Measurements from ENCODE around the gene MCM3AP.
"Not testable (repeated sequence)": the region's sequence is repeated elsewhere in the genome, so short reads cannot be mapped to it uniquely, and the experiment has no call there.

The MCM3AP gene

DNA sequence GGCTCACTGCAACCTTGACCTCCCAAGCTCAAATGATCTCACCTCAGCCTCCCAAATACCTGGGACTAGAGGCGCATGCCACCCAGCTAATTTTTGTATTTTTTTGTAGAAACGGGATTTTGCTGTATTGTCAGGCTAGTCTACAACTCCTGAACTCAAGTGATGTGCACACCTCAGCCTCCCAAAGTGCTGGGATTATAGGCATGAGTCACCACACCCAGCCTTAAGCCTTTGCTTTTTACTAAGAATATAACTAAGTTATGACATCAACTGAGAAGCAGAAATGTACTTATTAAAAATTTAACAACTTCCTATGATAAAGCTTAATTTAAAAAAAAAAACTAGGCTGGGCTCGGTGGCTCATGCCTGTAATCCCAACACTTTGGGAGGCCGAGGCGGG is 47.9 kb downstream of the MCM3AP start:
- DNase-seq, result no peak

DNA sequence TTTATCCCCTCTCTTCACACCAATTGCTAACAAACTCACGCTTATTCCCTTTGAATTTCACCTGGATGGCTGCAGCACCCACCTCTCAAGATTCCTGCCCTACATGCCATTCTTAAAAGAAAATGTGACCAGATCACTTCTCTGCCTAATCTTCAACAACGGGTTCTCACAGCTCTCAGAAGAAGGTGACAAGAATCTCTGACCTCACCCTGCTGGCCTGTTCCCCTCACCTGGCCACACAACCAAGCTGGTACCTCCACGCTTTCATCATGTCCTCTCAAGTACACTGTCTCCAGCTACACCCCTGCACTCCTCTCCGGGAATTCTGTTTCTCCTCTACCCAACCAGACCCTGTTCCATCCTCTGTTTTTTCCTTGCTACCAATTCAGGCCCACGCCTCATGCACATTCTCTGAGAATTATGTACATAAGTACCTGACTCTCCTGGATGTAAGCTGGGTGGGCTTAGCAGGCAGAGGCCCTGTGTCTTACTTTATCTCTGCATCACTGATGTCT is 50.9 kb downstream of the MCM3AP start:
- no peak for DNase-seq

GRCh38 chr21:46229923-46230260 is 55.5 kb downstream of the MCM3AP start:
- DNase-seq, result no peak

- no peak for DNase-seq
Observed at GRCh38 chr21:46229133-46229922, 56.1 kb downstream of the MCM3AP start.

- DNase-seq, result peak; percentile 97
Observed at GRCh38 chr21:46228345-46229051, 56.9 kb downstream of the MCM3AP start, which contains the start of gene LSS. TSS of gene LSS (minus strand) at chr21:46228774. CDS start at chr21:46228745, 29 bp downstream.

GRCh38 chr21:46227811-46228344 is 57.5 kb downstream of the MCM3AP start:
- no peak for DNase-seq

- DNase-seq, result no peak
Observed at GRCh38 chr21:46226920-46227599, 58.4 kb downstream of the MCM3AP start.

DNA sequence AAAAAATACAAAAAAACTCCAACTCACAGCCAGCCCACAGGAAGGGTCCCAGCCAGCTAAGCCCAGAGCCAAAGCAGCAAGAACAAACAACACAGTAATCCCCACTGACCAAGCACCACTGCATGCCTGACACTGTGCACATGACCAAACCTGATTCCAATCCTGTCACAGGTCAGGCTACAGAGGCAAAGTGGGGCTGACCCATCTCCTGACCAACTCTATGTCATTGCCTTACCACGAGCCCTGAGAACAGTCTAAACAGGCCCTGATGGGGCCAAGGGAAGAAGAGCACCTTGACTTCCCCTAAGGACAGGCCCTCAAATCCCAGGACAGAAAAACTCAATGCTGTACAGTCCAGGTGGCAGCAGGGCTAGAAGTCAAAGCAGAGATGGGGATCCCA is 59.3 kb downstream of the MCM3AP start:
- no peak for DNase-seq

- DNase-seq, result not testable (repeated sequence)
Observed at GRCh38 chr21:46223661-46224060, 61.8 kb downstream of the MCM3AP start.

GRCh38 chr21:46223217-46223616 is 62.2 kb downstream of the MCM3AP start:
- no peak for DNase-seq

DNA sequence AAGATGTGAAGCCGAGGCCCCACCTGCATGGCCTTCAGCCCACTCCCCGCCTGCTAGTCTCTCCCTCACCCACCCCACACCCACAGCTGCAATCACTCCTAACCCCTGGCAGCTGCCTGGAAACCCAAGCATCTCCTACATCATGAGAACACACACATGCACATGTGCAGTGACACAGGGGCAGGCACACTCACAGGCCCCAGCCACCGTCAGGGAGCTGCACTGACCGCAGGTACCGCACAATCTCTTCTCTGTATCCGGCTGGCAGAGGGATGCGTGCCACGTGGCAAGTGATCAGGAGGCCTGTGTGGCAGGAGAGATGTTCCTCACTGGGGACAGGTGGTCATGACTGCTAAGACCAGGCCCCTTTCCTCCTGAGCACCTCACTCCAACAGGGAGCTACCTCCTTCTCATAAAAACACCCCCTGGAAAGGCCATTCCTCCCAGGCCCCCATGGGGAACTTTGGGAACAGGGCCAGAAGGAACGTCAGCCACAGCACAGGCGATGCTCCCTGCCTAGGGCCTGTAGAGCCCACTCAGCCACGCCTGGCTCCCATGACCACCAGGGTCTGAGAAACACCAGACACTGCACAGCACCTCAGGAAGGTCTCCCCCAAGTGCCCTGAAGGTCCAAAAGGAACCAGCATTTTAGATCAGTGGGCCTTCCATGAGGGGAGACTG is 62.8 kb downstream of the MCM3AP start:
- DNase-seq, result no peak

DNA sequence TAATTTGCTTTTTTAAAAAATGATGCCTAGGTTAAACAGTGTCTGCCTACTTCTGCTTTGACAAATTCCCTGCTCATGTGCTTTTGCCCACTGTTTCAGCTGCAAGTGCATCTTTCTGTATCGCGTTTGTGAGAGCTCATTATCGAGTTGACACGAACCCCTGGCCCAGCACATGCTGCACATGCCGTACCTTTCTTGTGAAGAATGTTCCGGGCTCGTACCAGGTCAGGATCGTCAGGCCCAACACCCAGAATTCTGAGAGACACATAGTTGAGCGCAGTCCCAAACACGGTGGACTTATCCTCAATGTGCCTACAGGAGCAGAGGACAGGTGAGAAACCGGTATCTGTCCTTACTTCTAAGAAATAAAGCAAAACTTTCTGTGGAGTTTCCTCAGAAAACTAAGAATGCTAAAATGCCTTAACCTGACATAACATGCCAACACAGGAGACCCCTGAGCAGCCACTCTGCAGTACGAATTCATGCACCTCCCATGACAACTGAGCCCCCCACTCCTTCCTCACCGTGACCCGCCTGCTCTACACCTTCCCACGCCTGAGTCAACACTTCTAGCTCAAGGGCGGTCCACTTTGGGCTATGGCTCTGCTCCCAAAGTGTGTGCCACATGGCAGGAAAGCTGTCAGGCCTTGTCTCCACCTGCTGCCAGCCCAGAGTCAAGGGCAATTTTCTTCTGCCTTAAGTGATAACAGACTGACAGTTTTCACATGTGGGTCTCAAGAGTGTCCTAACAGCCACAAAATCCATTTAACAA is 63.6 kb downstream of the MCM3AP start:
- DNase-seq, result no peak

- DNase-seq, result no peak
Observed at GRCh38 chr21:46220847-46221246, 64.6 kb downstream of the MCM3AP start.

DNA sequence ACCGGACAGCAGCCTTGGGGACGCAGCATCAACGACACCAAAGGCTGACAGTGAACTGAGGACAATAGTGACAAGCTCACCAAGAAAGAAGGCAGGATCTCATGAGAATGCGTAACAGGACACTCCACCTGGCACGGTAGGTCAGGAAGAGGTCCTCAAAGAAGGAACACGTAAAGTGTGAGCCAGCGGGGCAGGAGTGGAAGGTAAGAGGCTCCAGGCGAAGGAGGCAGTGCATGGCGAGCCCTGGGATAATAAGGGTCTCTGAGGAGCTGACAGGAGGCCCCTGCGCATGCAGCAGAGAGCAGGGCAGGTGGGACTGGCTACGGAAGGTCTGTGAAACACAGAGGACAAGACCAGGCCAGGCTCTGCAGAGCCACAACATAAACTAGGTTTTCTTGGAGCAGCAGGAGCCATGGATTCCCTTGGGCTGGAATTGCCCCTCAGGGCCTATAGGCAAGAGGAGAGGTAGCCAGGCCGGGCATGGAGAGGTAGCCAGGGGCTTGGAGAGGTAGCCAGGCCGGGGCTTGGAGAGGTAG is 65.1 kb downstream of the MCM3AP start:
- DNase-seq, result no peak

- no peak for DNase-seq
Observed at GRCh38 chr21:46219591-46220239, 65.7 kb downstream of the MCM3AP start.

DNA sequence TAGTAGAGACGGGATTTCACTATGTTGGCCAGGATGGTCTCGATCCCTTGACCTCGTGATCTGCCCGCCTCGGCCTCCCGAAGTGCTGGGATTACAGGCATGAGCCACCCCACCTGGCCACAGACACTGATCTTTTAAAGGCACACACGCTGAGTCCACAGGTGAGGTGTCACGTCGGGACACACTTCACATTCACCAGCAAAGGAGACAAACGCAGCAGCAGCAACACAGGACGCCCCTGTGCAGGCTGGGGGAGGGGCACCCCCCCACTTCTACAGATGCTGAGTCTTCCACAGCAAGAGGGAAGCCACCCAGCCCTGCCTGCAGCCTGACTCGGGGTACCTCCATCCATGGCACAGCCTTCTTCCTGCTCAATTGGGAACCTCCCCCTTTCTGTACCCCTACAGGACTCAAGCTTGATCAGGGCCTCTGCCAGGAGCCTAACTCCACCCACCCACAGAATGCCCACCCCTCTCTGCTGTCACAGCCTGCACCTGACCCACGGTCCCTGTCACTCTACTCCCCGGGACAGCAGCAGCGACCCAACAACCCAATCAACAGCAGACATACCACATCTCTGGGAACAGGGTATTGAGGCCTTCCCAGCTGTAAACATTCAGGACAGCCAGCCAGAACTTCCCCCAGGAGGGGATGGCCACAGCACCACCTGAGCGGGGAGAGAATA is 66.4 kb downstream of the MCM3AP start:
- no peak for DNase-seq

- no peak for DNase-seq
Observed at GRCh38 chr21:46217511-46218196, 67.8 kb downstream of the MCM3AP start.

DNA sequence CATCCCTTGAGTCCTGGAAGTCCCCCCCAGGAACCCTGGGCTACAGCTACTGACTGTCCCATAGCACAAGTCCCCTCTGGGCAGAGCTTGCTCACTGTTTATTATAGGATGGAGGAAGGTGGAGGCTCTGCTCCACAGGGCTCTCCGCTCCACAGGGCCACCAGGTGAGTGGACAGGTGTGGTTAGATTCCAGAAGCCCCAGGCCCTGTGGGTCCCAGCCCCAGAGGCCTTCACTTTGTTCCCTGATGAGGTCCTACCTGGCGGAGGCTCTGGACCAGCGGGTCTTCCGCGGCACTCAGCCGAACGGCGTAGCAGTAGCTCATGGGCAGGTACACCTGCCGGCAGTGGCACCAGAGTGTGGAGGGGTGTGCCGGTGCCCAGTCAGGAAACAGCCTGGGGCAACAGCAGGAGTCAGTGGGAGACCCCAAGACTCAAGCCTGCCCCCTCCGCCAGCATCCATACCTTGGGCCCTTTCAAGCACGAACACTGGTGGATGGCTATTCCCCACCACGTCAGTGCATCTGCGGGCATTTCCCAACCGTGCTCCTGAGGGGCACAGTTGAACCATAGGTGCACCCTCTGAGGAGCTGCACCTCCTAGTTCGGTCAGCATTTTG is 69.2 kb downstream of the MCM3AP start:
- DNase-seq, result no peak

DNA sequence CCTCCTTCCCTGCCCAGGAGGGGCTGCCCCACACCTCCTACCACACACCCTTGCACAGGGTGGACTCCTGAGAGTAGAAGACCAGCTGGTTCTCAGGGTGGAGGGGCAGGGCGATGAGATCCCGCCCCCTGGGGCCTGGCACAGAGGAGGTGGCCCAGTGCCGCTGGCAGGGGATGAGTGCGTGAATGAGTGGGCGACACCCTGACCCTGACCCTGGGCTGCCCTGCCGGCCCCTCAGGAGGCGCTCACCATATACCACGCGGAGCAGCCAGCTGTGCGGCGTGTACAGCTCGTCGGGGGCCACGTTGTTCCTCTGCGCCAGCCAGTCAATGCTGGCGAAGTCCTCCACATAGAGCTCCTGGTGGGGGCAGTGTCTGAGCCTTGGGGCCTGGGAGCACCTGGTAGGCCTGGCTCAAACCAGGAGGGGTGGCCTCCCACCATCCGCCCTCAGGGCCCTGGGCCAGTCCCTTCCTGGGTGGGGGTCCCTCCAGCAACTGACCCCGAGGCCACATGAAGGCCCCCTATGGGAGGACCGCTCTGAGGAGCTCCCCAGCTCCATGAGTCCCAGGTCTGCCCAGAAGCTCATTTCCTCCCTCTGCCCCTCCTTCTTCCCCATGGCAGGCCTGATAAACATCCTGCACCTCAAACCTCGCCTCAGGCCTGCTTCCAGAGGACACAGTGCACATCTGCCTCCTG is 69.8 kb downstream of the MCM3AP start:
- no peak for DNase-seq
